ENCODE data around the gene P2RX2. TPM values are rescaled to one million over a fixed set of nuclear protein-coding genes. Genes with fewer than 3 reads are reported as not detected.

P2RX2 gene
- total RNA-seq, 2 donors from 2014 or later, result 0.24 TPM; not detected in 1

DNA sequence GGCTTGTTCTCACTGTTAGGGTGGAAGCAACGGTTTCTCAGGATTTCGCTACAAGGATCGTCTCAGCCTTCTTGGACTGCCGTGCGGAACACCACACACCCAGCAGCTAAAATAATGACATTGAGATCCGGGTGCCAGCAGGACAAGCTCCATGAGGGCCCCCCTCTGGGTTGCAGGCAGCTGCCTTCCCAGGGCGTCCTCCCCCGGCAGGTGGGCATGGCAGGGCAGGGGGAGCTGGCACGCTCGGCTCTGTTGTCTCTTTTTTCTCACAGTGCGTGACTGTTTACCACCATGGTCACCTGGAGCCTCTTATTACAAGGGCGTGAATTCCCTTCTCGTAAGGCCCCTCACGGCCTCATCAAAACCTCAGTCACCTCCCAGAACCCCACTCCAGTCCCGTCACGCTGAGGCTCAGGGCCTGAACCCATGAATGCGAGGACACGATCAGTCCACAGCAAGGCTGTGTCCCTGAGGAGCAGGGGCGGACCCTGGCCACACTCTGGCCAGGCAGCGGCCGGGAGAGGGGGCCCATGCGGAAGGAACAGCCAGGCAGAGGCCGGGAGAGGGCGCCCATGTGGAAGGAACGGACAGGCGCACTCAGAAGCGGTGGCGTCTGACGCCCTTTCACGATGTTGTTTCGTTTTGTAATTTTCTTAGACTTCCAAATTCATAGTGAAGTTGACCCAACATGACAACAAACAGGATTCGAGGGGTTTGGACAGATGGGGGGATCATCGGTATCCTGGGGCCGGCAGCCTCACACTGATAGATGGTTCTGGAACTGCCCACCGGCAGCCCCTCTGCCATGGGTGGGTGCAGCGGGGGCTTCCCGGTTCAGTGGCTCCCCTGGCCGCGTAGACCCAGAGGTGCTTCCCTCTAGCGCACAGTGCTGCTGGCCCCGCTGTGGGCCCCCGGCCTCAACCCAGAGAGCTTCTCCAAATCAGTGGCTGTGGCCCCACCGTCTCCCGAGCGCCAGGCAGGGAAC lies 18.2 kb upstream of the P2RX2 start:
- DNase-seq, result peak; percentile 61
- intact Hi-C loops (cut with DNase I), result no loop called here
- TF ChIP-seq CTCF (IDR thresholded peaks at IDR 0.05), result peak; percentile 47
- Histone ChIP-seq H3K9ac (ENCODE audit: low read depth in 2 of 2, low read length in 2 of 2) (peak overlapping the region; percentile 57 to 60), H3K9me3 (no peaks in the 10 kb centered on the region), H3K4me1 (peaks cover 9% of the 10 kb centered on the region), H3K4me3 (peak overlapping the region; percentile 19), H3K27me3 (peaks cover 40% of the 10 kb centered on the region), H3K36me3 (no peaks in the 10 kb centered on the region), H3K27ac (no peak overlapping the region)

DNA sequence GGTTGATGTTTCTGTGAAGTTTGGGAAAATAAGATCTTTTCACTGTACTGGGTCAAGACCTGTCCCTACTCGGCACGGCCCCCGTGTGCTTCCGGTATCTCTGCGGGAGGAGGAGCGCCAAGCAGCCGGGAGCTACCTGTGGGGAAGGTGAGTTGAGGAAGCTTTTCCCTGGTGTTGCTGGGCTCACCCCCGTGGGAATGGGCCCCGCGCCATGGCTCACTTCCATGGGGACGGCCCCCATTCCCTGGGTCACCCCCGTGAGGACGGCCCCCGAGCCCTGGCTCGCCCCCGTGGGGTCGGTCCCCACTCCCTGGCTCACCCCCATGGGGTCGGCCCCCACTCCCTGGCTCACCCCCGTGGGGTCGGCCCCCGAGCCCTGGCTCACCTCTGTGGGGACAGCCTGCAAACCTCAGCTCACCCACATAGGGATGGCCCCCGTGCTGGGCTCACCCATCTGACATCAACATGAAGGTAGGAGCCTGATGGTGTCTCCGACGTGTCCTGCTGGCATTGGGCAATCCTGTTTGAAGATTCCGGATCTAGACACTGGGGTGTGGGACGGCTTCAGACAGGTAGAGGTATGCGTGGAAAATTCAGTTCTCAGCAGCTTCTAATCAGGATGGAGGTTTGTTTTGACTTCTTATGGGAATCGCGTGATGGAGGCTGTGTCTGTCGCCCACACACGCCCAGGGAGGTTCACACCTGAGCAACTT lies 17.2 kb upstream of the P2RX2 start:
- H3K27me3 ChIP-seq, result peaks cover 43% of the 10 kb centered on the region
- H3K4me3 ChIP-seq, result no peak overlapping the region
- peak overlapping the region in 1 of 2 donors; percentile 57 for H3K9ac ChIP-seq (ENCODE audit: low read depth in 2 of 2, low read length in 2 of 2)
- no peaks in the 10 kb centered on the region for H3K36me3 ChIP-seq
- no peaks in the 10 kb centered on the region for H3K9me3 ChIP-seq
- no peak for TF ChIP-seq CTCF (IDR thresholded peaks at IDR 0.05)
- intact Hi-C loops (cut with DNase I), result no loop called here
- DNase-seq, result no peak
- H3K27ac ChIP-seq, result no peak overlapping the region
- peaks cover 9% of the 10 kb centered on the region for H3K4me1 ChIP-seq

- intact Hi-C loops (cut with DNase I), result no loop called here
- DNase-seq, result peak; percentile 68
- peaks cover 43% of the 10 kb centered on the region for H3K27me3 ChIP-seq
- H3K4me1 ChIP-seq, result peaks cover 9% of the 10 kb centered on the region
- H3K9ac ChIP-seq (ENCODE audit: low read depth in 2 of 2, low read length in 2 of 2), result peak overlapping the region in 1 of 2 donors; percentile 14
- no peak for TF ChIP-seq CTCF (IDR thresholded peaks at IDR 0.05)
- no peaks in the 10 kb centered on the region for H3K9me3 ChIP-seq
- H3K36me3 ChIP-seq, result no peaks in the 10 kb centered on the region
- H3K4me3 ChIP-seq, result no peak overlapping the region
- H3K27ac ChIP-seq, result no peak overlapping the region
Observed at GRCh38 chr12:132602572-132603239, 15.9 kb upstream of the P2RX2 start.

DNA sequence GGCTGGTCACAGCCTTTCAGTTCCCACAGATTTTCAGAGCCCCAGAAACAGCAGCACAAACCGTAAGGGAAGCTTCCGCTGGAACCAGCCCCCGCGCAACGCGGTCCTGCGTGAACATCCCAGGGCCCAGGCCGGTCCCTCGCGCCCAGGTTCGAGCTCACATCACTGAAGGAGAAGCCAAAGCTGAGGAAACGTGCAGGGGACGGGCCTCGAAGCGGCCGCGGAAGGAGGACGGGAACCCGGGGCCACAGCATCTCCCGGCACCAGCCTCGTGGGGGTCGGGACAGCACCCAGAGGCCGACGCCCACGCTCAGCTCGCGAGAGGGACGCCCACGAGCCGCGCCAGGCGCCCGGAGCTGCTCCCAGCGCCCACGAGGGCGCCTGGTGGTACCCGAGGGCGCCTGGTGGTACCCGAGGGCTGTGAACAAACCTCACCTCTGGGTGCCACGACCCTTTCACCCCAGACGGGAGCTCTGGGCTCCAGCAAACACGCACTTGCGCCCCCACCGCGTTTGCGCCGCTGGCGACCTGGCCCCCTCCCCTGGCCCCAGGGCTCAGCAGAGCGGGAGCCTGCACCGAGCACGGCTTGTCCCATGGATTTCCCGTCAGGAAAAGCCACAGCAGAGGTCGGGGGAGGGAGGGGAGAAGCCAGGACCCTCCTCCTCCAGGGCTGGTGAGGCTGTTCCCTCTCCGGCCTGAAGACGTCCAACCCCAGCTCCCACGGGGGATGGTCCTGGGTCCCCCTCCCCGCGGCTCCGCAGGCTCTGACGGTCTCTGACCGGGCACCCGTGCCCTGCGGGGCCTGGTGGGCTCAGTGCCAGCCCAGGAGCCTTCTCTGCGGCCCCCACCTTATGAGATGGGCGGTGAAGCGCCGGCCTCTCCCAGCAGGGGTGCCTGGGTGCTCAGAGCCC lies 15.1 kb upstream of the P2RX2 start:
- Histone ChIP-seq H3K27ac (no peak overlapping the region), H3K27me3 (peaks cover 43% of the 10 kb centered on the region), H3K9me3 (no peaks in the 10 kb centered on the region), H3K4me3 (peak overlapping the region; percentile 4), H3K9ac (ENCODE audit: low read depth in 2 of 2, low read length in 2 of 2) (peak overlapping the region; percentile 14 to 47), H3K4me1 (peaks cover 9% of the 10 kb centered on the region), H3K36me3 (no peaks in the 10 kb centered on the region)
- intact Hi-C loops (cut with DNase I), result no loop called here
- no peak for TF ChIP-seq CTCF (IDR thresholded peaks at IDR 0.05)
- no peak for DNase-seq
